K562 (cell line): ENCODE data around the gene MCEE. TPM values are rescaled to one million over a fixed set of nuclear protein-coding genes. Genes with fewer than 3 reads are reported as not detected.

Experiments
- ARID3A ChIP-seq: IDR thresholded peaks from 2 replicates; pipeline ENCODE4 v1.6.1; 2012; ENCODE audit warnings: low read depth, low read length, improper control_type of control experiment, borderline replicate concordance
- CBX5 ChIP-seq: IDR thresholded peaks from 2 replicates; pipeline ENCODE4 v1.6.1; 2014; ENCODE audit warnings: low read depth, borderline replicate concordance
- DACH1 ChIP-seq: fragments of 450-650 bp; IDR thresholded peaks from 2 replicates; pipeline ENCODE4 v1.6.1; 2018; ENCODE audit not compliant: partially characterized antibody
- HDAC1 ChIP-seq, 2 experiments: fragments of 450-650 bp; IDR thresholded peaks; 2 replicates each; pipeline ENCODE4 v1.6.1; 2016 to 2017; ENCODE audit warnings: inconsistent platforms in 1 of 2, mild to moderate bottlenecking in 1 of 2, moderate library complexity in 1 of 2
- HNRNPUL1 ChIP-seq: fragments of 200-400 bp; formaldehyde crosslinking; IDR thresholded peaks from 2 replicates; pipeline ENCODE4 v1.6.1; 2017; ENCODE audit warnings: low read length
- KAT7 ChIP-seq: sonication (generic); formaldehyde crosslinking; IDR thresholded peaks from 2 replicates; pipeline ENCODE4 v1.8.0; 2022; ENCODE audit warnings: missing genetic modification reagents, mild to moderate bottlenecking, borderline replicate concordance
- MAZ ChIP-seq, 2 experiments: fragments of 450-650 bp in 1 of 2; sonication (generic) in 1 of 2; formaldehyde crosslinking; IDR thresholded peaks in 1 of 2; conservative IDR thresholded peaks in 1 of 2; 2 replicates each; pipeline versions ENCODE4 v1.4.0 to v1.5.0; 2020; ENCODE audit warnings: mild to moderate bottlenecking in 1 of 2, missing genetic modification reagents in 1 of 2
- NONO ChIP-seq, 2 experiments: fragments of 200-400 bp in 1 of 2; fragments of 450-650 bp in 1 of 2; formaldehyde crosslinking in 1 of 2; IDR thresholded peaks; 2 replicates each; pipeline ENCODE4 v1.6.1; 2017; ENCODE audit warnings: low read depth in 2 of 2, mild to moderate bottlenecking in 2 of 2, moderate library complexity in 2 of 2, low read length in 1 of 2
- NR2C1 ChIP-seq, 2 experiments: fragments of 450-650 bp; IDR thresholded peaks; 2 replicates each; pipeline ENCODE4 v1.6.1; 2017; ENCODE audit warnings: mild to moderate bottlenecking in 2 of 2, antibody characterized with exemption in 1 of 2, inconsistent platforms in 1 of 2, missing compliant biosample characterization in 1 of 2, missing genetic modification characterization in 1 of 2
- PHF20 ChIP-seq: fragments of 450-650 bp; IDR thresholded peaks from 2 replicates; pipeline ENCODE4 v1.6.1; 2018; ENCODE audit not compliant: partially characterized antibody
- POLR2AphosphoS2 ChIP-seq: IDR thresholded peaks from 2 replicates; pipeline ENCODE4 v1.6.1; 2012; ENCODE audit warnings: low read length, improper control_type of control experiment
- RB1 ChIP-seq: fragments of 450-650 bp; IDR thresholded peaks from 2 replicates; pipeline ENCODE4 v1.6.1; 2017; ENCODE audit warnings: low read depth, mild to moderate bottlenecking
- RCOR1 ChIP-seq, 2 experiments: IDR thresholded peaks; 2 replicates each; pipeline ENCODE4 v1.6.1; 2012; ENCODE audit warnings: low read depth in 2 of 2, low read length in 2 of 2, borderline replicate concordance in 1 of 2, improper control_type of control experiment in 1 of 2
- SREBF2 ChIP-seq: sonication (generic); formaldehyde crosslinking; IDR thresholded peaks from 2 replicates; pipeline ENCODE4 v1.4.0; 2020; ENCODE audit warnings: mild to moderate bottlenecking, missing genetic modification reagents
- TOE1 ChIP-seq, 2 experiments: fragments of 450-650 bp in 1 of 2; sonication (generic) in 1 of 2; formaldehyde crosslinking in 1 of 2; IDR thresholded peaks; 2 replicates each; pipeline versions ENCODE4 v1.7.1 to v1.8.0; 2016 to 2022; ENCODE audit warnings: borderline replicate concordance in 2 of 2, mild to moderate bottlenecking in 2 of 2, antibody characterized with exemption in 1 of 2, inconsistent platforms in 1 of 2, low read depth in 1 of 2, missing genetic modification reagents in 1 of 2, moderate library complexity in 1 of 2
- UBTF ChIP-seq, 2 experiments: IDR thresholded peaks; 2 replicates each; pipeline ENCODE4 v1.6.1; 2012; ENCODE audit warnings: improper control_type of control experiment in 2 of 2, low read depth in 2 of 2, low read length in 2 of 2, borderline replicate concordance in 1 of 2
- ZMIZ1 ChIP-seq, 2 experiments: fragments of 150-350 bp in 1 of 2; IDR thresholded peaks; 2 replicates each; pipeline ENCODE4 v1.6.1; 2012 to 2016; ENCODE audit warnings: low read depth in 2 of 2, low read length in 2 of 2, mild to moderate bottlenecking in 1 of 2, moderate library complexity in 1 of 2
- polyA plus RNA-seq, 8 experiments: library from polyadenylated mRNA; depleted of rRNA in 4 of 8; stranded (reverse) in 5 of 8; unstranded in 3 of 8; fragments of >200 nt; fragmentation: Nextera tagmentation in 2 of 8; fragmentation: Illumina TruSeq in 1 of 8; extraction: Ambion mirVana in 2 of 8; extraction: Trizol in 1 of 8; gene quantifications; 2 replicates each; pipeline versions ENCODE4 v1.2.1 to v1.2.3, GENCODE V29; 2011 to 2014; ENCODE audit warnings: inconsistent platforms in 1 of 8, missing spikeins in 1 of 8
- total RNA-seq, 7 experiments: library from RNA; depleted of rRNA in 6 of 7; stranded (reverse); fragments of >200 nt in 6 of 7; fragmentation: Illumina TruSeq in 2 of 7; extraction: Trizol in 2 of 7; gene quantifications; 2 replicates each; pipeline versions ENCODE4 v1.2.1 to v1.2.3, GENCODE V29; 2011 to 2021; ENCODE audit warnings: low replicate concordance in 1 of 7

The MCEE gene
- total and polyA plus RNA-seq, 9 of the 15 experiments (the other 6 are each of a cell fraction or from before 2014, with no cell fraction given), result 15.6 to 49.1 (median 24.5) TPM

GRCh38 chr2:71130152-71130904 lies at the start of gene MCEE, which contains the start of gene MPHOSPH10 (continued):
- TF ChIP-seq ZMIZ1 (IDR thresholded peaks at IDR 0.05; ENCODE audit: low read depth in 2 of 2, low read length in 2 of 2) (peak in 1 of 2 experiments; percentile 65; a peak in 1 of 4 replicates), MAZ (CRISPR knock-in tag; conservative IDR thresholded peaks at IDR 0.05 in 1 of 2, IDR thresholded peaks at IDR 0.05 in 1 of 2) (peak; percentile 62 to 80; a peak in 3 of 4 replicates), HNRNPUL1 (no peak), ARID3A (peak; percentile 55; the same call in 1 of the 2 replicates), KAT7 (CRISPR knock-in tag) (peak; percentile 79; the same call in 1 of the 2 replicates), SREBF2 (CRISPR knock-in tag) (0 out of 2 replicates have a peak, but pooled peaks have one; percentile 89), UBTF (IDR thresholded peaks at IDR 0.05; ENCODE audit: borderline replicate concordance in 1 of 2, low read depth in 2 of 2, low read length in 2 of 2) (0 out of 4 replicates have a peak, but pooled peaks have one; percentile 13 to 49), RCOR1 (IDR thresholded peaks at IDR 0.05; ENCODE audit: borderline replicate concordance in 1 of 2, low read depth in 2 of 2, low read length in 2 of 2) (peak; percentile 18 to 77; a peak in 2 of 4 replicates), HDAC1 (IDR thresholded peaks at IDR 0.05) (peak in 1 of 2 experiments; percentile 99; a peak in 3 of 4 replicates), TOE1 (IDR thresholded peaks at IDR 0.05; ENCODE audit: borderline replicate concordance) (peak; percentile 69; the same call in 1 of the 2 replicates), TOE1 (CRISPR knock-in tag; IDR thresholded peaks at IDR 0.05; ENCODE audit: borderline replicate concordance, low read depth) (no peak; the same call in 1 of the 2 replicates), POLR2AphosphoS2 (no peak; the same call in 1 of the 2 replicates), NR2C1 (IDR thresholded peaks at IDR 0.05) (peak; percentile 87), NR2C1 (tag; IDR thresholded peaks at IDR 0.05) (peak; percentile 92), RB1 (peak; percentile 90), NONO (IDR thresholded peaks at IDR 0.05; ENCODE audit: low read depth in 2 of 2, low read length in 1 of 2) (peak; percentile 35 to 69; a peak in 1 of 4 replicates), PHF20 (peak; percentile 86), DACH1 (no peak), CBX5 (0 out of 2 replicates have a peak, but pooled peaks have one; percentile 46)
